ENCODE results near the gene FUNDC2.

The FUNDC2 gene

DNA sequence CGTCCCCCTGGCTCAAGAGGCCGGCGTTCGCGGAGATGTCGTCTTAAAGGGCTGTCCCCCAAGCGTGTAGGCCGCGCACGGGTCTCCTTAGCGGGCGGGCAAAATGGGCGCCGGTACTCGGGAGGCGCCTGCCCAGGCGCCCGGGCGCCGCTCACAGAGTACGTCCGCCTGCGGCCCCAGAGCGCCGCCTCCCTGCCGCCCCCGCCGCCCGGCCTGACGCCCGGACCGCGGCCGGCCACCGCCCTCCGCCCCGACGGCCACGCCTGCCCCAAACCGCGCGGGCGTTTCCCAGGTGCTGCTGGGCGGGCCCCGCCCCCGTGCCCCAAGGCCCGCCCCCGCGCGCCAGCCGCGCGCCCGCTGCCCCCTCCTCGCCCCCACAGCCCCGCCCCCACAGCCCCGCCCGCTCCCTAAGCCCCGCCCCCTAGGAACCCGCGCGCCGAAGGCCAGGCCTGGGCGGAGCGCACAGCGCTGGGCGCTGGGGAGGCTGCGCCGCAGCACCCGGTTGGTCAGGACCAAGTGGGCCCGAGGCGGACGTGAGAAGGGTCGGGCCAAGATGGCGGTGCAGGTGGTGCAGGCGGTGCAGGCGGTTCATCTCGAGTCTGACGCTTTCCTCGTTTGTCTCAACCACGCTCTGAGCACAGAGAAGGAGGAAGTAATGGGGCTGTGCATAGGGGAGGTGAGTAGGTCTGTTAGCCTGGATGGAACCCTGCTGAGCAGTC lies 44.5 kb downstream of the FUNDC2 start, which contains the start of the genes BRCC3, CMC4 and MTCP1:
Gene BRCC3, plus strand, starts transcription at position 534 of the 719 bp plus-strand sequence. Its CDS starts 20 bp downstream, at position 554.
Gene CMC4, minus strand, starts transcription at position 162 of the 719 bp plus-strand sequence. CDS start 7,113 bp downstream, outside the sequence.
Gene MTCP1, minus strand, starts transcription at position 162 of the 719 bp plus-strand sequence. CDS start 5,126 bp downstream, outside the sequence.
- DNase-seq = peak; percentile 89 to 96

- DNase-seq = no peak
Measured at GRCh38 chrX:155071694-155072280, 45.1 kb downstream of the FUNDC2 start.

DNA sequence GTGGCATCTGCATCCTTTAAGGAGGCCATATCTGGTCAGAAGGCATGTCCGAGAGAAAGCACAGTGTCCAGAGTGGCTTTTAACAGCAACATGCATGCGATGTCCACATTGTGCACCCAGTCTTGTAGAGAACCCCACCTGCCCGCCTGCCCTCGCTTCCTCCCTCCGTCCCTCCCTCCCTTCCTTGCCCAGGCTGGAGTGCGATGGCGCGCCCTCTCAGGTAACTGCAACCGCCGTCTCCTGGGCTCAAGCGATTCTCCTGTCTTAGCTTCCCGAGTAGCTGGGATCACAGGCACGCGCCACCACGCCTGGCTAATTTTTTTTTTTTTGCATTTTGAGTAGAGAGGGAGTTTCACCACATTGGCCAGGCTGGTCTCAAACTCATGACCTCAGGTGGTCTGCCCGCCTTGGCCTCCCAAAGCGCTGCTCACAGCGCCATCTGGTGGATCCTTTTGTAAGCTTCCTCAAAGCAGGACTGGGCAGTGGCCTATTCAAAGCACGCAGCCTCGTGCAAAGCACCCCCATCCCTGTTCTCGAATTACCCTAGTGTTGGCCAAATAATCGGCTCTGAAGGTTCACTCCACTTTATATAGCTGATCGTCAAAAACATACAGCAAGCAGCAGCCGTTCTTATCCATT lies 59.7 kb downstream of the FUNDC2 start:
- no peak for DNase-seq

- no peak for DNase-seq
Measured at GRCh38 chrX:155086961-155087735, 60.5 kb downstream of the FUNDC2 start.

DNA sequence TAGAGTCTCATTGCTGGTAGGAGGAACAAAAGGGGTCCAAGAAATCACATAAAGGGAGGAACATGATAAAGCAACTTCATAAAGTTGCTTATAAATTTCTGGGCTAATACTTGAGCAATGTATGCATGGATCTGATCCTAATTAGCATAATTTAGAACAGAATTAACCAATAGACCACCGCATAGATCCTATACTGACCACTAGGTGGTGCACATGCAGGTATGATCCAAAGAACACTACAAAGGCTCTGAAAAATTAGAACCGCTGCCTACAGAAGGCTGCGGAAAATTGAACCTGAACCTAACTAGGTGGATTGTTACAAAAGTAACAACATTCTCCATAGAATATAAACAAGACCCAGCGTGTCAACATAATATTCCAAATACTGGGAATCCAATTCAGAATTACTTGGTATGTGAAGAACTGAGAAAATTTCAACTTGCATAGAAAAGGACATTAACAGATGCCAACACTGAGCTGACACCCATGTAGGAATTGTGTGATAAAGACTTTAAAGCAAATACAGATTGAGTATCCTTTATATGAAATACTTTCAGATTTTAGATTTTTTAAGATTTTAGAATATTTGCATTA lies 67.9 kb downstream of the FUNDC2 start:
- peak in 1 of 2 experiments; percentile 26 for DNase-seq

GRCh38 chrX:155105919-155106318 lies 79.3 kb downstream of the FUNDC2 start:
- DNase-seq = no peak

DNA sequence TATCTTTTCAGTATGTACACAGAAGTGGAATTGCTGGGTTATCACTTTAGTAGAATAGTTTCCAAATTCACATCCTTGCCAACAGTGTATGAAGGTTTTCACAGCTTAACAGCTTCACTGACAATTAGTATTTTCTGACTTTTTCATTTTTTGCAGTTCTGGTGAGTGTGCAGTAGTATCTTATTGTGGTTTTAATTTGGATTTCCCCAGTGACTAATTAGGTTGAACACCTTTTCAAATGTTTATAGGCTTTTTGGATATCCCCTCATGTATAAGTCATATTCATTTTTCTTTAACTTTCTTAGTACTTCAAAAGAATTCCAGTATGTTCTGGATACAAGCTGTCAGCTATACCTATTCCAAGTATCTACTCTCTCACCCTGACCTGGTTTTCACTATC lies 81.8 kb downstream of the FUNDC2 start:
- no peak for DNase-seq
